ENCODE data around the gene ZNF628.
A peak's percentile ranks its signal among the peaks of the same experiment; 100 is the strongest.

The ZNF628 gene

GRCh38 chr19:55476100-55476775 lies at the start of gene ZNF628 (continued):
- TF ChIP-seq PBX3 (CRISPR knock-in tag; IDR thresholded peaks at IDR 0.05) (0 out of 2 replicates have a peak, but pooled peaks have one; percentile 18), MEIS1 (CRISPR knock-in tag; IDR thresholded peaks at IDR 0.05; ENCODE audit: borderline replicate concordance) (no peak), ZNF701 (tag by site-specific recombination; IDR thresholded peaks at IDR 0.05) (no peak), MYNN (tag by site-specific recombination; IDR thresholded peaks at IDR 0.05; ENCODE audit: borderline replicate concordance) (no peak), PRDM2 (tag by site-specific recombination; IDR thresholded peaks at IDR 0.05; ENCODE audit: borderline replicate concordance) (no peak), ZBTB49 (tag by site-specific recombination; IDR thresholded peaks at IDR 0.05; ENCODE audit: low read depth) (no peak), ZNF48 (tag by site-specific recombination; IDR thresholded peaks at IDR 0.05) (no peak), HOXA7 (CRISPR knock-in tag; IDR thresholded peaks at IDR 0.05; ENCODE audit: borderline replicate concordance) (no peak), ZNF529 (tag by site-specific recombination; IDR thresholded peaks at IDR 0.05; ENCODE audit: insufficient replicate concordance) (no peak), OSR2 (tag by site-specific recombination; IDR thresholded peaks at IDR 0.05) (no peak), OVOL3 (tag by site-specific recombination; IDR thresholded peaks at IDR 0.05) (no peak), ZNF146 (tag by site-specific recombination; IDR thresholded peaks at IDR 0.05) (no peak), ZNF677 (tag by site-specific recombination; IDR thresholded peaks at IDR 0.05) (no peak), ZNF76 (tag by site-specific recombination; IDR thresholded peaks at IDR 0.05; ENCODE audit: borderline replicate concordance, low read depth) (peak; percentile 96), ZNF660 (tag by site-specific recombination; IDR thresholded peaks at IDR 0.05) (peak; percentile 76; the same call in 1 of the 2 replicates), ZNF239 (tag by site-specific recombination; IDR thresholded peaks at IDR 0.05) (no peak), KLF17 (tag by site-specific recombination; IDR thresholded peaks at IDR 0.05) (peak; percentile 80)
- TF ChIP-seq, protein P1, sequence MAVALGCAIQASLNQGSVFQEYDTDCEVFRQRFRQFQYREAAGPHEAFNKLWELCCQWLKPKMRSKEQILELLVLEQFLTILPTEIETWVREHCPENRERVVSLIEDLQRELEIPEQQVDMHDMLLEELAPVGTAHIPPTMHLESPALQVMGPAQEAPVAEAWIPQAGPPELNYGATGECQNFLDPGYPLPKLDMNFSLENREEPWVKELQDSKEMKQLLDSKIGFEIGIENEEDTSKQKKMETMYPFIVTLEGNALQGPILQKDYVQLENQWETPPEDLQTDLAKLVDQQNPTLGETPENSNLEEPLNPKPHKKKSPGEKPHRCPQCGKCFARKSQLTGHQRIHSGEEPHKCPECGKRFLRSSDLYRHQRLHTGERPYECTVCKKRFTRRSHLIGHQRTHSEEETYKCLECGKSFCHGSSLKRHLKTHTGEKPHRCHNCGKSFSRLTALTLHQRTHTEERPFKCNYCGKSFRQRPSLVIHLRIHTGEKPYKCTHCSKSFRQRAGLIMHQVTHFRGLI (tag by site-specific recombination; IDR thresholded peaks at IDR 0.05): peak; percentile 54

Measured in HEK293 (cell line).